GM23338 (cell line): ENCODE data around the gene SEC23IP. TPM values are rescaled to one million over a fixed set of nuclear protein-coding genes. Genes with fewer than 3 reads are reported as not detected.

Experiments
- ATAC-seq: fragments of 200-7000 bp; cut with Tn5 transposase; 3 replicates; pipeline ENCODE4 v1.9.1; 2020
- DNase-seq: peaks from one replicate; pipeline ENCODE4 v3.0.0-alpha.2; 2015; ENCODE audit warnings: low spot score
- H2AFZ ChIP-seq: fragments of 200-600 bp; sonication (generic); 2 replicates; pipeline ENCODE4 v1.8.0; 2016; ENCODE audit warnings: antibody characterized with exemption, mild to moderate bottlenecking, moderate library complexity
- H3F3A ChIP-seq: fragments of 200-600 bp; sonication (generic); replicated peaks from 2 replicates; pipeline ENCODE4 v1.8.0; 2017; ENCODE audit warnings: antibody characterized with exemption, mixed run types, low read depth
- H3K27ac ChIP-seq: fragments of 200-600 bp; sonication (generic); 2 replicates; pipeline ENCODE4 v1.6.1; 2016; ENCODE audit warnings: low read depth
- H3K27me3 ChIP-seq: fragments of 200-600 bp; sonication (generic); 2 replicates; pipeline ENCODE4 v1.8.0; 2016; ENCODE audit warnings: mild to moderate bottlenecking, mixed run types, moderate library complexity; ENCODE audit not compliant: insufficient read depth
- H3K36me3 ChIP-seq: fragments of 200-600 bp; sonication (generic); 2 replicates; pipeline ENCODE4 v1.8.0; 2016; ENCODE audit warnings: mild to moderate bottlenecking; ENCODE audit not compliant: insufficient read depth
- H3K4me1 ChIP-seq: fragments of 200-600 bp; sonication (generic); 2 replicates; pipeline ENCODE4 v1.8.0; 2016; ENCODE audit warnings: mild to moderate bottlenecking, moderate library complexity; ENCODE audit not compliant: insufficient read depth
- H3K4me2 ChIP-seq: fragments of 200-600 bp; sonication (generic); 2 replicates; pipeline ENCODE4 v1.7.1; 2017; ENCODE audit warnings: mixed run types
- H3K4me3 ChIP-seq: fragments of 200-600 bp; sonication (generic); 2 replicates; pipeline ENCODE4 v1.6.1; 2016; ENCODE audit warnings: mixed run types
- H3K79me2 ChIP-seq: fragments of 200-600 bp; sonication (generic); replicated peaks from 2 replicates; pipeline ENCODE4 v1.8.0; 2017; ENCODE audit warnings: mild to moderate bottlenecking; ENCODE audit not compliant: insufficient read depth
- H3K9me2 ChIP-seq: fragments of 200-600 bp; sonication (generic); 2 replicates; pipeline ENCODE4 v1.8.0; 2017; ENCODE audit not compliant: insufficient read depth
- H4K20me1 ChIP-seq: fragments of 200-600 bp; sonication (generic); replicated peaks from 2 replicates; pipeline ENCODE4 v1.8.0; 2017; ENCODE audit warnings: mild to moderate bottlenecking; ENCODE audit not compliant: insufficient read depth
- H3K27ac Mint-ChIP-seq: 2 replicates; pipeline ENCODE4 v1.8.0; 2020; ENCODE audit warnings: inconsistent platforms, mild to moderate bottlenecking, moderate library complexity, mixed read lengths
- H3K27me3 Mint-ChIP-seq: 3 replicates; pipeline ENCODE4 v1.8.0; 2022; ENCODE audit warnings: low read depth, mild to moderate bottlenecking, moderate library complexity, mixed read lengths, inconsistent platforms; ENCODE audit not compliant: insufficient read depth, poor library complexity
- H3K36me3 Mint-ChIP-seq: 3 replicates; pipeline ENCODE4 v1.8.0; 2021; ENCODE audit warnings: low read depth, mild to moderate bottlenecking, inconsistent platforms, moderate library complexity, mixed read lengths
- H3K4me1 Mint-ChIP-seq: 3 replicates; pipeline ENCODE4 v1.8.0; 2020; ENCODE audit warnings: mild to moderate bottlenecking, inconsistent platforms, mixed read lengths
- H3K4me3 Mint-ChIP-seq: 3 replicates; pipeline ENCODE4 v1.8.0; 2021; ENCODE audit warnings: moderate library complexity, mild to moderate bottlenecking, inconsistent platforms, mixed read lengths
- H3K9me3 Mint-ChIP-seq: 3 replicates; pipeline ENCODE4 v1.8.0; 2020; ENCODE audit warnings: moderate library complexity, mild to moderate bottlenecking, inconsistent platforms, mixed read lengths
- CREB1 ChIP-seq: fragments of 250-450 bp; sonication (Bioruptor Pico); IDR thresholded peaks from 2 replicates; pipeline ENCODE4 v1.5.0; 2020; ENCODE audit warnings: low read depth, mild to moderate bottlenecking, moderate library complexity
- CTCF ChIP-seq, 2 experiments: fragments of 200-600 bp in 1 of 2; sonication (generic) in 1 of 2; conservative IDR thresholded peaks; 2 replicates each; pipeline versions ENCODE4 v1.5.1 to v1.6.1; 2016 to 2017; ENCODE audit warnings: antibody characterized with exemption in 2 of 2, low read depth in 2 of 2, mild to moderate bottlenecking in 2 of 2, moderate library complexity in 1 of 2
- ETS1 ChIP-seq: IDR thresholded peaks from 2 replicates; pipeline ENCODE4 v1.6.1; 2016; ENCODE audit warnings: antibody characterized with exemption
- EZH2 ChIP-seq: fragments of 200-600 bp; sonication (generic); IDR thresholded peaks from one replicate; pipeline ENCODE4 v1.8.0; 2017; ENCODE audit warnings: antibody characterized with exemption, mild to moderate bottlenecking, low read depth; ENCODE audit not compliant: unreplicated experiment
- EZH2phosphoT487 ChIP-seq: fragments of 200-600 bp; sonication (generic); IDR thresholded peaks from one replicate; pipeline ENCODE4 v1.8.1; 2018; ENCODE audit warnings: antibody characterized with exemption; ENCODE audit not compliant: unreplicated experiment
- JUNB ChIP-seq: IDR thresholded peaks from one replicate; pipeline ENCODE4 v1.6.1; 2016; ENCODE audit warnings: antibody characterized with exemption; ENCODE audit not compliant: unreplicated experiment
- NANOG ChIP-seq: IDR thresholded peaks from 2 replicates; pipeline ENCODE4 v1.6.1; 2016; ENCODE audit warnings: antibody characterized with exemption, borderline replicate concordance
- POLR2AphosphoS5 ChIP-seq: IDR thresholded peaks from 2 replicates; pipeline ENCODE4 v1.6.1; 2016; ENCODE audit warnings: antibody characterized with exemption, low read depth
- STAT1 ChIP-seq: IDR thresholded peaks from one replicate; pipeline ENCODE4 v1.6.1; 2016; ENCODE audit warnings: antibody characterized with exemption; ENCODE audit not compliant: unreplicated experiment
- ZNF114 ChIP-seq: fragments of 250-450 bp; sonication (Bioruptor Pico); IDR thresholded peaks from 2 replicates; pipeline ENCODE4 v1.5.0; 2020; ENCODE audit warnings: mild to moderate bottlenecking, moderate library complexity
- ZNF331 ChIP-seq: fragments of 250-450 bp; sonication (Bioruptor Pico); IDR thresholded peaks from 2 replicates; pipeline ENCODE4 v1.5.0; 2020; ENCODE audit warnings: low read depth, mild to moderate bottlenecking, moderate library complexity
- ZNF462 ChIP-seq: fragments of 250-450 bp; sonication (Bioruptor Pico); IDR thresholded peaks from 2 replicates; pipeline ENCODE4 v1.5.0; 2020; ENCODE audit warnings: mild to moderate bottlenecking, moderate library complexity
- polyA plus RNA-seq: library from polyadenylated mRNA; unstranded; fragments of >200 nt; fragmentation: Nextera tagmentation; extraction: Ambion mirVana; gene quantifications from 2 replicates; pipeline ENCODE4 v1.2.1, GENCODE V29; 2016
- total RNA-seq: library from RNA; depleted of rRNA; stranded (reverse); fragments of >200 nt; shearing (Covaris generic); gene quantifications from 2 replicates; pipeline ENCODE4 v1.2.3, GENCODE V29; 2014

Gene SEC23IP
- total and polyA plus RNA-seq, 2 experiments from 2014 or later, result 35.2 to 35.6 TPM

- TF ChIP-seq CTCF (conservative IDR thresholded peaks at IDR 0.05; ENCODE audit: low read depth in 2 of 2) (no peak), JUNB (no peak), ZNF114 (CRISPR knock-in tag) (no peak), NANOG (no peak), ETS1 (no peak), EZH2 (no peak), STAT1 (no peak), CREB1 (no peak), POLR2AphosphoS5 (no peak), EZH2phosphoT487 (no peak)
Measured at GRCh38 chr10:119871881-119872609, 20.5 kb upstream of the SEC23IP start (continued).

- no peaks in the 10 kb centered on the region for H3K36me3 Mint-ChIP-seq
- Histone ChIP-seq H3K4me3 (peak within 1 kb of the TSS; percentile 88), H3K27ac (peak within 1 kb of the TSS; percentile 82; the same call in 1 of the 2 replicates), H3K4me1 (peaks cover 20% of the 10 kb centered on the region), H4K20me1 (peaks cover 36% of the 10 kb centered on the region), H2AFZ (peak within 1 kb of the TSS; percentile 100), H3K4me2 (peak within 1 kb of the TSS; percentile 97), H3K79me2 (peaks cover 46% of the 10 kb centered on the region), H3K27me3 (no peaks in the 10 kb centered on the region), H3K9me2 (no peaks in the 10 kb centered on the region), H3K36me3 (no peaks in the 10 kb centered on the region), H3F3A (no peaks in the 10 kb centered on the region; the same call in 1 of the 2 replicates)
- peak within 1 kb of the TSS; percentile 86 for H3K27ac Mint-ChIP-seq
- H3K4me3 Mint-ChIP-seq, result peak within 1 kb of the TSS; percentile 95
- H3K4me1 Mint-ChIP-seq, result peaks cover 31% of the 10 kb centered on the region
- DNase-seq (no peak), ATAC-seq (peak; percentile 5; the same call in 2 of the 3 replicates)
- no peaks in the 10 kb centered on the region for H3K9me3 Mint-ChIP-seq
- H3K27me3 Mint-ChIP-seq, result peaks cover 2% of the 10 kb centered on the region
- TF ChIP-seq NANOG, result no peak
- no peak for TF ChIP-seq EZH2phosphoT487
- TF ChIP-seq EZH2, result no peak
- TF ChIP-seq ZNF462 (CRISPR knock-in tag), result no peak
- TF ChIP-seq JUNB, result no peak
- no peak for TF ChIP-seq ZNF331 (CRISPR knock-in tag)
- no peak for TF ChIP-seq ZNF114 (CRISPR knock-in tag)
- TF ChIP-seq POLR2AphosphoS5, result no peak
Measured at GRCh38 chr10:119872610-119872859, 20.0 kb upstream of the SEC23IP start, which contains the start of gene MCMBP. MCMBP (minus strand) TSS chr10:119872843; CDS start chr10:119872584, 259 bp downstream.
